Stimulated activated CD8-positive, alpha-beta memory T cell treated with anti-CD3 and anti-CD28 coated beads, Interleukin-12 subunit alpha, Interleukin-12 subunit beta, amount 100 ng/mL, for 24 hours (primary cell): ENCODE measurements around the gene CST4.
"Not testable (repeated sequence)": the region's sequence is repeated elsewhere in the genome, so short reads cannot be mapped to it uniquely, and the experiment has no call there.

Experiments used
- DNase-seq: peaks from one replicate; pipeline ENCODE4 v3.0.0-alpha.2; 2020; ENCODE audit errors: extremely low read depth

The CST4 gene

DNA sequence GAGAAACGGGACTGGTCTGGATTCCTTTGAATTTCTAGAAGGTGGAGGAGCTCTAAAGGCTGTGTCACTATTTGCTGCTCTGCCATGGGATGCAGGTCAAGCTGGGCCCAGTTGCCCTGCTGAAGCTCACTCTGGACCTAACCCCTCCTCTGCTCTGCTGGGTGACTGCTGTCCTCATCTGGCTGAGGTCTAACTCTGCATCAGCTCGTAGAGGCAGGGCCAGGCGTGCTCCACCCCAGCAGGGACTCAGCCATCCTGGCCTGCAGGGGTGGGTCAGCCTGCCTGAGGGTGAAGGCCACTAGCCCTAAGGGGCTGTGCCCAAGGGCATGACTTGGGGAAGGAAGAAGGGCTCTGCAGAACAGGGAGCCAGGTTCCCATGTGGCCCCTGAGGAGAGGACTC lies 852 bp downstream of the CST4 start:
- DNase-seq: no peak

DNA sequence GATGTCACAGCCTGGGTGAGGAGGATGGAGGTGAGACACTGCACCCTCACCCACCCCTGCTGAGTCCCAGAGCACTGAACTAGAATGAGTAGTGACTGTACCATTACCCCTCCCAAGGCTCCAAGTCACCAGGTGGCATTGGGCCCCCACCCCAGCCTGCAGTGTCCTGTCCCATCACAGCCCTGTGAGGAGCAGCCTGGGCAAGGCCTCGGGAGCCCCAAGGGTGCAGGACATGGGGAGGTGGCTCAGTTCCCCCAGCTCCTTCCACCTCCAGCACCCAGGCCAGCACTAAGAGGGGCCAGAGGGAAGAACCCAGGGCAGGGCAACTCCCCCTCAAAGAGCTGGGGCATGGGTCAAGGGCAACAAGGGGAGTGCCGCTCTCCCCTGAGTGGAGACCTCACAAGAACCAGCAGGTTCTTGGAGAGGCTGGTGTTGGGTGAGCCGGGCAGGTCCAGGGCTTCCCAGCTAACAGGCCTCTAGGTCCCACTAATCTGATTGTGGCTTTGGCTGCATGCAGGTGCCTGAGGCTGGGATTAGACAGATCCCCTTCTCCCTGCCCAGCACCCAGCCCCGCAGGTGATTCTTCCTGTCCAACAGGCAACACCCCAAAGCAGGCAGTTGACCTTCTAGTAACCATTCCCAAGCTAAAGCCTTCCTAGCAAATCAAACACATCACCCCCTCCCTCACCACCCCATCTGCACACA lies 2.6 kb downstream of the CST4 start:
- no peak for DNase-seq

DNA sequence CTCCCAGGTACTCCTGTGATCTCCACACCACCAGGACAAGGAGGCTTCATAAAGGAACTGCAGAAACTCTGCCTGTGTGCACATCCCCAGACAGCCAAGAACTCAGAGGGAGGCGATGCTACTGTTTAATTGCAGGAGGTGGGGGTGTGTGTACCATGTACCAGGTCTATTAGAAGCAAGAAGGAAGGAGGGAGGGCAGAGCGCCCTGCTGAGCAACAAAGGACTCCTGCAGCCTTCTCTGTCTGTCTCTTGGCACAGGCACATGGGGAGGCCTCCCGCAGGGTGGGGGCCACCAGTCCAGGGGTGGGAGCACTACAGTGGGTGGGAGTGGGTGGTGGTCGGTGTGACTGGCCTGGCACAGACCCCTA lies 3.3 kb downstream of the CST4 start:
- DNase-seq: not testable (repeated sequence)

DNA sequence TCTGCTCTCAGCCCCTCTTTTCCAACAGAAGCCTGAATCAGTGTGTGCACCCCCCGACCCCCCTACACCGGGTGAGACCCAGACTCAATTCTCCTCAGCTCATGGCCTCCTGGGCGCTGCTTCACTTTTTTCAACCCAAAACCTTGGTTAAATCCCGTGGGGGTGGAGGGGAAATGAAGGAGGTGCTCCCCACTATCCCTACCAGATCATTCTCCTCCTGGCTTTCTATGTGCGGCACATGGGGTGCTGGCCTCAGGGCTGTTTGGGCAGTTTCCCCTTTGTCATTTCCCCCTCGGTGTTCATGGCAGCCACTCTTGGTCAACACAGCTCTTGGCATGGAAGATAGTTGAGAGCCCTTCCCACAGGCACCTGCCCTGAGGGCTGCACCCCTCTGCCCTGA lies 4.6 kb downstream of the CST4 start:
- no peak for DNase-seq

DNA sequence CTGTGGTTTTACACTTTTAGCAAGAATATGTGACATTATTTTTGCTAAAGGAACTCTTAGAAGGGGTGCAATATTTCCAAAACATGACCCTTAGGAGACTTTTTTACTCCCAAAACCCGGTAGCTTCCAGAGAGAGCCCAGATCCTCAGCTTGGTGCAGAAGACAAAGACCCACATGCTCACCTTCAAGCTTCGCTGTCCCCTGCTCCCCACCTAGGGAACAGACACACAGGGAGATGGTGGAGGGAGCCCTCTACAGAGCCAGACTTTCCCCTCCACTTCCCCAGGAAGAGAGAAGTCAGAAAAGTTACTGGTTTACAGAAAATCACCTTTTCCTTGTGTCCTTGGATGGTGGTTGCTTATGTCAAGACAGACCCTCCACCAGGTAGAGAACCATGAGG lies 5.0 kb downstream of the CST4 start:
- DNase-seq: no peak

DNA sequence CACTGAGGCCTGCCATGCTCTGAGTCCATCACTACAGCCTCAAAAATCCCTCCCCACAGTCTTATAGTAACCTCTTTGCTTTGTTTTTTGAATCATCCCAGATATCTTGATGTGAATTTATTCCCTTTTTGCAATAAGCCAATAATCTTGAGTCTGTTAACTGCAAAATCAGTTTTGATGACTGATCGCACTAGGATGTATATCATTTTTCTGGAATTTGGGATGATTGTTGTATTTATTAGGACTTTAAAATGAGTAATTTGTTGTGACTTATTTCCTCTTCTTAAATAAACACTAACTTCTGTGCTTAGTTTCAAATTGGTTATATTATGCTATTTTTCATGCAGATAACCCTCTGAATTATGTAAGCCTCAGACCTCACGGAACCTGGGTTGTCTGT lies 5.6 kb downstream of the CST4 start:
- DNase-seq: no peak

DNA sequence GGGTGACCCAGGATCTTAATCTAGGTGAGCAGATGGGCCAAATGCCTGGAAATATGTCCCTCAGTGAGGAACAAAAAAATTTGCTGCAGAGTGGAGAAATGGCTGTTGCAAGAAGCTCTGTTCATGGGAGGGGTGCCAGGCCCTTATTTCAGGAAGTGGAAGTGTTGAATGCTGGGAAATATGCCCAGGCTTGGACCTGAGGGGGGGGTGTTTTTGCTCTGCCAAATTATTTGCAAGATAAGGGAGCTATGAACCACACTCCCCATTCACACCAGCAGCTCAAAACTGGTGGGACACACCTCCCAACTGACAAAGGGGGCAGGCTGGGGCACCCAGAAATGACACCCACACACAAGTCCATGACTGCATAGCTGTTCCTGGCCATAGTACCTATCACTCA lies 8.7 kb downstream of the CST4 start:
- DNase-seq: no peak

DNA sequence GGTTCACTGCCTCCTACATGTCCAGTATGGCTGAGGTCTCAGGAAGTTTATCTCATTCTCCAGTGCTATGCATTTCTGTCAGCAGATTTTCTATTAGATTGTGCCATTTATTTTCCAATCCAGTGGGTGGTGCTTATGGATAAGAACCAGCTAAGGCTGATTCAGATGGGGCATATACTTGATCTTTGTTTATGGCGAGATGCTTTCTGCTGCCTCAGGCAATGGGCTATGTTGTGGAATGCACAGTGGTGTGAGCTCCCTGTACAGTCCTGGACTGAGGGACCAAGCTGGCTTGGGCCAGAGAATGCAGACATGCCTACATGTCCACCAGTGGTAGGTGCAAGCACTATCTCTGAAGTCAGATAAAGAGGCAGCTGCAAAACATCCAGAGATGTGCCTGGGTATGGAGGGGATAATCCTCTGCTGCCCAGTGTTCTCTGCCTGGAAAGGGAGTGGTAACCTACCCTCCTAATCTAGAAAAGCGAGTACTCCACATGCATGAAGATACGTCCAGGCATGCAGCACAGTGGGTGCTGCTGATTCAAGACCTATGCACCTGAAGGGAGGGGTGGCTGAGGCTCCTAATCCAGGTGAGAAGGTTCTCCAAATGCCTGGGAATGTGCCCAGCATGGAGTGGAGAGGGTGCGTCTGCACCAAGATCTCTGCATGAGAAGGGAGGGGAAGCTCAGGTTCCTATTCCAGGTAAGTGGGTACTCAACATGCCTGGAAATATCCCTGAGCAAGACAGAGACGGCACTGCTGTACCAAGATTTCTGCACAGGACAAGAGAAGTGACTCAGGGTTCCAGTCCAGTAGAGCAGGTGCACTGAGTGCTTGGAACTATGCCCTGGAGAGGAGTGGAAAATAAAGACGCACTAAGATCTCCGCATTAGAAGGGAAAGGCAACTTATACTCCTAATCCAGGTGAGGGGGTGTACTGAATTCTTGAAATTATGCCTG lies 9.4 kb downstream of the CST4 start:
- no peak for DNase-seq

DNA sequence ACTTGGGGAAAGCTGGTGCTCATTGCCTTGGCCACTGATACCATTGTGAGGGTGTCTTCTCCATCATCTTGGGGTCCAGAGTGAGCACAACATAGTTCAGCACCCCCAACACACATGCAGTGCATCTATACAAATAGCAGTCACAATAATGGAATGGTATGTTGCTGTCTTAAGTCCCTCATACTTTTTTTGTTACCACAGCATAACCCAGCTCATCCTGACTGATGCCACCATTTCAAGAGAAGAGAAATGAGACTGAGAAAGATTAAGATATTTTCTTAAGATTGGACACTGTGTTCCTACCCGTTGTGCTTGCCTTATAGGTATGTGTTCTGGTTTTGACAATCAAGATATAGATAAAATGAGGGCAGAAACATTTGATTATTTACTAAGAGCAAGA lies 15.6 kb downstream of the CST4 start:
- no peak for DNase-seq

DNA sequence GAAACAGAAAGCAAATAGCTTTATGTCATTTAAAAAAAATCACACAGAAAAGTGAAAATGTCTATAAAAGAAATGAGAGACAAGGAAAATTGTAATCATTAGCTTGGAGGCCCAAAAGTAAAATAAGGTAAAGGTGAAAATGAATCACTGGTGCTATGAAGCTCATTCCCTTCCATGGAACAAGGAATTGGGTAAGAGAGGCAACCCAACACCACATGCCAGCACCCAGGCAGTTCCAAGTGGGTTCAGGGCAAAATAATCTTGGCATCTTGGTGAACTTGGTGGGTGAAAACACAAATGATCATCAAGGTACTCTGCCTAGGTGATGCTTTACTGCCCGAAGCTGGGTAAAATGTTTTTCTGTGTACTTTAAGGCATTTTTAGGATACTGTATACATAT lies 16.7 kb downstream of the CST4 start:
- no peak for DNase-seq

DNA sequence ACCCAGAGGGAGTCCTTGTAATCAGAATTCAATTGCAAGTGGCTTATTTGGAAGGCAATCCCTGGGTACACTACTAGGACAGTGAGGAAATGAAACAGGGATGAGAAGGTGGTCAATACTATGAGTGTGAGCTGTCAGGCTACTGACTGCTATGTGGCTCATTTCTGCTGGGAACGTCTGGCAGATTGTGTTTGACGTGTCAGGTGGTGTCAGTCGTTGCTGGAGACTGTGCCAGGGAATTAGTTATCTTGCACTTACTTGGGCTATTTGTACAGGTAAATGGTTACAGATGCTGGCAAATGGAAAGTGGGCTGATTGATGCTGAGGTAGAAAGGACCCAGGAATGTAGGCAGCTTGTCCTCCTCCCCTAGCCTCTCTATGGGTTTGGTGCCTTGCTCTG lies 17.4 kb downstream of the CST4 start:
- DNase-seq: no peak

DNA sequence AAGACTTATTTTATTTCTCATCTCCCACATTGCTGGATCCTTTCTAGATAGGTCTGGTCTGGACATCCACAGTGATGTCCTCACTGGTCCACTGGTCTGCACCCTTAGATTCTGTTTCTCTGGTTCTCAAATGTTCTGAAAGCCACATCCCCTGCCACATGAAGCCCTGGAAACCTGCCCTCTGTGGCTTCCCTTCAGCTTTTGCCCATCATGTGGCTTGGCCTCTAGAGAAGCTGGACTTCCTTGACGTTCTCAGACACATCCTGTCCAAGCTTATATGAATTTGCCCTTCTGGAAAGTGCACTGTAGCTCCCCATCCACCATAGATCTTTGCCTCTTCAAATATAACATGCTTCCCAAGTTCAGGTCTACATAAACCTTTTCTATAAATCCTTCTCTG lies 18.5 kb downstream of the CST4 start:
- no peak for DNase-seq

DNA sequence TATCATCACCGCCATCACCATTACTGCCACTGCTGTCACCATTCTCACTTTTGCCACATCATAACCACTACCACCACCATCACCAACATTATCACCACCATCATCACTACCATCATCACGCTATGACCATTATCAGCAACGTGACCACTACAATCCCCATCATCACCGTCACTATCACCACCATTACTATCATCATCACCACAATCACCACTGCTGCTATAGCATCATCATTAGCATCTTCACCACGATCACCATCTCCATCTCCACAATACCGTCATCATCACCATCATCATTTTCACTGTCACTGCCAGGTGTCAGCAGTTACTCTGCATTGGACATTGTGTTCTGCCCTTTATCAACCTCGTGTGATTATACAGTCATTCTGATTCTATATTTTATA lies 19.0 kb downstream of the CST4 start:
- DNase-seq: no peak

DNA sequence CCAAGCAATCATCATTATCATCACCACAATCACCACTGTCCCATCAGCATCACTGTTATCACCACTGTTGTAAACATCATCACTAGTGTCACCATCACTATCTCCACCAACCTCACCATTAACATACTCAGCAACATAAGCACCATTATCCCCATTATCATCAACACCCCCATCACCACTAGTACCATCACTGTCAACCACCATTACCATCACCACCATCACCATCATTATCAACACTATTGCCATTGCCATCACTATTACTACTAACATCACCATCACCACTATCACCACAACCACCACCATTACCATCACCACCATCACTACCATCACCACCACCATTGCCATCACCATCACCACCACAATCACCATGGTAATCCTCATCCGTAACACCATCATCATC lies 19.5 kb downstream of the CST4 start:
- no peak for DNase-seq

DNA sequence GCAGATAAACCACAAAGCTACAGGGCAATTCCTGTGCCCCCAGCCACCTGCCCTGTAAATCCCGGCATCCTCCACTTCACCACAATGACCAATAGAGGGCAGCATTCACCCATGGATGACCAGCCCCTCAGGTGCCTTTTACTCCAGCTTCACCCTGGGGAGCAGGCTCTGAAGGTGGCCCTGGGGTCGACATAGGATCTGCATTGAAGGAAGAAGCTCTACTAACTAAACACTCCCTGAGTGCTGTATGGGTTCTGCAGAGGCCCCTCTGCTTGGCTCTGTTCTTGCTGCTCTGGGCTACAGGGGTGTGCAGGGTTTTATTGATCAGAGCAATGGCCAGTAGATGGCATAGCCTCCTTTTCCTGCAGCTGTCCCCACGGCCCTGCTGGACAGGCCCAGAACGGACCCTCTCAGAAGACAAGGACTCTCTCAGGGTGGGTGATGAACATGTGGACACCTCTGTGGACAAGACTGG lies 20.3 kb downstream of the CST4 start:
- DNase-seq: no peak

DNA sequence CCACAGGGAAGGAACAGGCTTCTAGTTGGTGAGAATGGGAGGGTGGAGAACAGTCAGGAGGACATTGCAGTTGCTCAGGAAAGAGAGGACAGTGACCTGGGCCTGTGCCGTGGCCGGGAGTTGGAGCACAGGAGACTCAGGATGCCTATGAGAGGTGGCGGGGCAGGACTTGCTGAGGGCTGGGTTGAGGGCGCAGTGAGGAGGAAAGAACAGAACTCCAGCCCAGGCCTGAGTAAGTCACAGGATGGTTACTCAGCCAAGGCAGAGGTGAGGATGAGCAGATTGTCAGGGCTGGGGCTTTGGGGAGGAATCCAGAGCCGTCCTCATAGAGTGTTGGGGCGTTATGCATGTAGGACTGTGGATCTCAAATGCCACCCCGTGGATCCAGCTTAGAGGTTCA lies 21.2 kb downstream of the CST4 start:
- DNase-seq: no peak

DNA sequence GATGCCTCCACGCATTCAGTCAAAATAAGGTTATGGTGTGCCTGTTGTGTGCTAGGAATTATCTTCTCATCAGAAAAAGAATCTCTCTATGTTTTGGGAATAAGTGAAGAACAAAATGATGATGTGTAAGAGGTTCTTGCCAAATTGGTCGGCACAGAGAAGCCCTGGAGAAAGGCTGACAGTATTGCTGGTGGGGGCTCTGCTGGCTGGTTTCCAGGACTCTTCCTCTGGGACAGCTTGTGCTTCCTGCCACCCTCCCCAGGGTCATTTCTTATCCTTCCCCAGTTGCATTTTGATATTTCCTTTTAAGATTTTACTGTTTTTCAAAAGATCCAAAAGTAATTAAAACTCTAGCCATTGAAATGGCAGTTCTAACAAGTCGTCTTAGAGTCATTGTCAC lies 22.1 kb downstream of the CST4 start:
- no peak for DNase-seq

DNA sequence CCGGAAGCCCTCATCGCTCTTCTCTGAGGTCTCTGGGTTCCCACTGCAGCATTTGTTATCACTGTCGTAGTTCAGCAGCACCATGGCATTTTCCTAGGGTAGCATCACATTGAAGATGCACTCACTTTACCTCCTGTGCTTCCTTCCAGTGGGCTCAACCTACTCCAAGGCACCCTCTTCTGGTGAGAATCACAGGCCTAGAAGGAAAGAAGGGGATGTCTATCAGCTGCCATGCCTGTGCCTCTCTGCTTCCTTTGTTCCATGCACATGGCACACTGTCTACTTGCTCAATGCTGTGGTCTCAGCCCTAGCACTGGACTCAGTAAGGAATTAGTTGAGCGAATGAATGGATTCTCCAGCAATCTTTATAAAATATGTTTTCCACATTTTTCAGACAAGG lies 22.6 kb downstream of the CST4 start:
- no peak for DNase-seq

DNA sequence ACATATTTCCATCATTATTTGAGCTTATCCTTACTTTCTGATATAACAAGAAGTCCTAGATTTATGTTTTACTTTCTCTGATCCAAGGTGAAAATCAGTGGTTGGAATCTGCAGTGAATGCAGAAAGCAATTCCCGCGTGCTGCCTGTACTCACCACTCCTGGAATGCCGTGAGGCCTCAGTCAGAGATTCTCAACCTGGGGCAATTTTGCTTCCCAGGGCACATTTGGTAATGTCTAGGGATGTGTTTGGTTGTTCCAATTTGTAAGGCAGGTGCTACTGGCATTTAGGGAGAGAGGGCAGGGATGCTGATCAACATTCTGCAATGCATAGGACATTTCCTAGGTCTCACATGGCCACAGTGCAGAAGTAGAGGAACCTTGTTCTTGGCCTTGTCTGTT lies 23.9 kb downstream of the CST4 start:
- no peak for DNase-seq

DNA sequence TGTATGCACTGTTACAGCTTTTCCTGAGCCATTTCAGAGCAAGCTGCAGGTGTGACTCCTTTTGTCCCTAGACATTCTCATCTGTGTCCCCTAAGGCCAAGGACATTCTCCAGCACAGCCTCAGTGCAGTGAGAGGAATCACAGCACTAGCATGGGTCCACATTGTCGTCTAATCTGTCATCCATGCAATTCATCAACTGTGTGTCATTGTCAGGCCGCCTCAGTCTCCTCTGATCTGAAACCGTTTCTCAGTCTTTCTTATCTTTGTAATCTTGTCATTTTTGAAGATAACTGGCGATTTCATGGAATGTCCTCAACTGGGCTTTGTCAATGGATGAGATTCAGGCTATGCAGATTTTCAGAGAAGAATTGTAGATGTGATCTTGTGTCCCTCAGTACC lies 24.8 kb downstream of the CST4 start:
- DNase-seq: not testable (repeated sequence)

DNA sequence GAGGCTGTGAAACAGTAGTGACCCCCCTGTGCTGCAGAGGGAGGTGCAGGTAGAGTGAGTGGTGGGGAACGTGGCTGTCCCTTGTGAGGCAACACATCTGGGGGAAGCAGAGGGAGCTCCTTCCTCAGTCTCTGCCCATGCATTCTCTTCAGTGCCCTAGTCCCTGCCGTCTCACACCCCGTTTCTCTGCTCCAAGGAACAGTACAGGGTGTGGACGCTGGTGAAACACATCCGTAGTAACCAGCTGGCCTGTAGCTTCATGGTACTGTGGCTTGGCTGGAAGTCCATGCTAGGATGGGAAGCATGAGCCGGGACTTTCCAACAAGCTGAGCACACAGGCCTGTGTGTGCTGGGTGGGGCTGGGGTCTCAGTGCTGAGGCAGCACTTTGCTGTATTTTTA lies 25.7 kb downstream of the CST4 start:
- DNase-seq: no peak

DNA sequence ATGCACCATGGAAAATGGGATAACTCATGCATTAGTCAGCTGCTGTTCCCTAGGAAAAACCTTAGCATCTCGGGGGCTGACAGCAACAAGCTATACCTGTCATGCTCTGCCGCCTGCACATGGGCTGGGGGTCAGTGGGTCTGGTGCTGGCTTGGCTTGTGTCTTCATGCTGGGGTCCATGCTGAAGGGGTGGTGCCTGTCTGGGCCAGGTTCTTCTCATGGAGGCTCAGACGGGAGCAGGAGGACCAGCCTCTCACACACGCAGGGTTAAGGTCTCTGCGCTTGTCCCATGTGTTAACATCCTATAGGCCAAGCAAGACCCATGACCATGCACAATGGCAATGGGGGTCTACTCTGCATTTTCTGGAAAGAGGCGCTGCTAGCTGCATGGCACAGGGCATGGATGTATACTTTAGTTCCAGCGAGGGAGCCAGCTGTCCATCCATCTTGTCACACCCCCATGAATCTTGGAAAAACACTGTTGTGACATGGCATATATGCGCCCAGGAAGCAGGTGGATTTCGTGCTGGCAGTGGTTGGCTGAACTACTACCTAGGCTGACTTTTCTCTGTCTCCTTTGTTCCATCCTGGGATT lies 26.5 kb downstream of the CST4 start:
- DNase-seq: no peak

DNA sequence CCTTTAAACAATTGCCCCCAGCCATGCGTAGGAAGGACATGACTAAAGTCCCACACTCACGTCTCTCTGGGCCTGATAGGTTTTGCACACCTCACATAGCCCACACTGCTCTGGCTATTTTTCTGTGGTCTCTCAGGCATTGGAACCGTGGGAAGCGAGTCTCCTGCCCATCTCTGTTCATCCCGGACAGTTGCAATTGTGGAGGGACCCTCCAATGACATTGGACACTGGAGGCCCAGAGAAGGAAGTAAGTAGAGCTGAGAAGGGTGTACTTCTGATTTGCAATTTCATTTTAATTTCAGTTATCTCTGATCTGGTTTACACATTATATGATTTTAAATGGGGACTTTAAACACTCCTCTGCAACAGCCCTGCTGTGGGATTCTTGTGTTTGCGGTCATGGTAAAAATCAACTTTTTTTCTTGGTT lies 27.8 kb downstream of the CST4 start:
- DNase-seq: no peak
